ENCODE data around the gene ABCC6. TPM values are rescaled to one million over a fixed set of nuclear protein-coding genes. Genes with fewer than 3 reads are reported as not detected.
"Not testable (repeated sequence)": the region's sequence is repeated elsewhere in the genome, so short reads cannot be mapped to it uniquely, and the experiment has no call there.

Gene ABCC6
- polyA plus RNA-seq, 1 donor from 2014 or later = not detected

DNA sequence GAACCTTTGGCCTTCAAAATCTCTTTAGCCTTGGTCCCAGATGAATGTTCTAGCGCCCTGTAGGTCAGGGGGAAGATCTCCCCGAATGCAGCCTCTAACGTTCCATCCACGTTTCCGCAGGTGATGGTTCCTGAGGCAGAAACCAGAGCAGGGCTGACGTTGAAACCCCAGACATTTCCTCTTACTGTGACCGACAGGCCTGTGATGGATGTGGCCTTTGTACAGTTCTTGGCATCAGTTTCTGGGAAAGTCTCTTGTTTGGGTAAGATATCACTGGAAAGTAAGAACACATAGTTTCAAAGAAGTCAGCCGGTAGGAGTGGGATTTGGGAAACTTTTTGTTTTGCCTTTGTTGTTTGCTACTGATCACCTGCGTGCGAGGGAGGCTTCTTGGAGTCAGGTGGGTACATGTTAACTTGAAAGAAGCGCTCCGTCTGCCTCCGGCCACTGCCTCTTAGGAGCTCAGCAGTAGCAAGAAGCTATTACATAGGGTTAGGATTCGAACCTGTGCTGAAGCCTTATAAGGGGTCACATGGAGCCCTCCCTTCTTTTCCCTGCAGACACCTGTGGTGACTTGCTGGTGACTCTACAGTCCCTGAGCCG, 39.8 kb upstream of the ABCC6 start:
- not testable (repeated sequence) for H3K27me3 ChIP-seq (ENCODE audit: insufficient read depth, low read depth, low read length); H3K9me3 ChIP-seq (ENCODE audit: low read length); H3F3A ChIP-seq (ENCODE audit: insufficient read depth, low read length, poor library complexity, severe bottlenecking); H2AFZ ChIP-seq (ENCODE audit: low read depth, low read length); H4K20me1 ChIP-seq (ENCODE audit: insufficient read depth); H3K9ac ChIP-seq (ENCODE audit: low read length); H3K4me3 ChIP-seq (ENCODE audit: low read length); H3K36me3 ChIP-seq (ENCODE audit: insufficient read depth, low read length); H3K9me2 ChIP-seq (ENCODE audit: insufficient read depth, low read length); H3K79me2 ChIP-seq (replicated peaks; ENCODE audit: insufficient read depth, low read length); H3K27ac ChIP-seq (ENCODE audit: low read length); H3K4me2 ChIP-seq (ENCODE audit: low read length)

DNA sequence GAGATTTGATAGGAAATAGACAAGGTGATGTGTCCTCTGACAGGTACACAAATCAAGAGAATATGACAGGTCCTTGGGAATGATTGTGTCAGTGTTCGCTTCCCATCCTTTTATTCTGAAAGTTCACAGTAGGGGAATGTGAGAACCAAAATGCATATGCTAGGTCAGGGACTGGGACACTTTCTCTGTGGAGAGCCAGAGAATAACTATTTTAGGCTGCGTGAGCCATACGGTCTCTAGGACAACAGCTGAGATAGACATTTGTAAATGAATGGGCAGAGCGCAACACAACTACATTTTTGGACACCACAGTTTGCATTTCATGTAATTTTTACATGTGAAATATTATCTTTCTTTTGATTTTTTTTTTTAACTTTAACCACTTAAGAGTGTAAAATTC, 36.7 kb upstream of the ABCC6 start:
- H3K36me3 ChIP-seq (ENCODE audit: insufficient read depth, low read length); H3K27ac ChIP-seq (ENCODE audit: low read length); H3F3A ChIP-seq (ENCODE audit: insufficient read depth, low read length, poor library complexity, severe bottlenecking); H4K20me1 ChIP-seq (ENCODE audit: insufficient read depth); H3K4me2 ChIP-seq (ENCODE audit: low read length); H2AFZ ChIP-seq (ENCODE audit: low read depth, low read length); H3K79me2 ChIP-seq (replicated peaks; ENCODE audit: insufficient read depth, low read length); H3K9ac ChIP-seq (ENCODE audit: low read length); H3K27me3 ChIP-seq (ENCODE audit: insufficient read depth, low read depth, low read length); H3K9me3 ChIP-seq (ENCODE audit: low read length); H3K9me2 ChIP-seq (ENCODE audit: insufficient read depth, low read length); H3K4me3 ChIP-seq (ENCODE audit: low read length): not testable (repeated sequence)

DNA sequence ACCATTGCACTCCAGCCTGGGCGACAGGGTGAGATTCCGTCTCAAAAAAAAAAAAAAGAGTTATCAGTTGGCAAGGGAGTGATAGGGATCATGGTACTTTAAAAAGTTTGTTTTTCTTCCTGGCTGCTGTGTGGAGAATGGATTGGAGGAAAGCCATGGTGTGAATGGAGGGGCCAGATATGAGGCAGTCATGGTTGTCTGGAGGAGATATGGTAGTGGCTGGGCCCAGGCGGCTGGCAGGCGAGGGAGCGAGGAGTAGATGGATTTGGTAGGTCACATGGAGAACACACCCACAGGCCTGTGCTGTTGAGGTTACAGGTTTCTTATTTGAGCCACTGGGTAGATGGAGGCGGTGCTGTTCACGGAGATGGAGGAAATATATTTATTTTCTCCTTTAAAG, 35.5 kb upstream of the ABCC6 start:
- not testable (repeated sequence) for H3K9ac ChIP-seq (ENCODE audit: low read length); H3K36me3 ChIP-seq (ENCODE audit: insufficient read depth, low read length); H3K79me2 ChIP-seq (replicated peaks; ENCODE audit: insufficient read depth, low read length); H3K4me2 ChIP-seq (ENCODE audit: low read length); H3K9me2 ChIP-seq (ENCODE audit: insufficient read depth, low read length); H3K4me3 ChIP-seq (ENCODE audit: low read length); H3K27me3 ChIP-seq (ENCODE audit: insufficient read depth, low read depth, low read length); H4K20me1 ChIP-seq (ENCODE audit: insufficient read depth); H3K27ac ChIP-seq (ENCODE audit: low read length); H3F3A ChIP-seq (ENCODE audit: insufficient read depth, low read length, poor library complexity, severe bottlenecking); H2AFZ ChIP-seq (ENCODE audit: low read depth, low read length); H3K9me3 ChIP-seq (ENCODE audit: low read length)

DNA sequence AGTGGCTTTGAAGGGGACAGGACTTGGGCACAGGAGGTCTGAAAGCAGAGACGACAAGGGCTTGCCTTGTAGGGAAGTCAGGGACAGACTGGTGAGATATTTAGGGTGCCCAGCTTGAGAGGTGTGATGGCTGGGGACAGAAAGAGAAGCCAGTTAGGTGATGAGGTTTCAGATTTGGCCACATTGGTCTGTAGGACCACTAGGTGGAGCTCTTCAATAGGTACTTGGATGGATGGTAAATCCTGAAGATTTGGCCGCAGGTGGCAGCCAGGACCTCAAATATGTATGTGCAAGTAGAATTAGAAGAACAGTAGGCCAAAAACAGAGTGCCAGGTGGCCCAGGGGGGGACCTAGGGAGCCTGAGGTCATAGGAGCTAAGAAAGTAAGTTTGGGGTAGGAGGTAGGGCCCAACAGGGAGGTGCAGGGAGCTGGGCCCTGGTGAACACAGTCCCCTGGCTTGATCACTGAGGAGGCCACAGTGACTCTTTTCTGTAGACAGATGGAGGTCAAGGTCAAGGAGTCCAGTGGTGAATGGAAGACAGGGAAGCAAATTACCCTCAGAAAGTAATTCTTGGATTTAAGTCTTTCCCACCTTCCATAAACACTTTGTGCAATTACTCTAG, 34.1 kb upstream of the ABCC6 start:
- not testable (repeated sequence) for H3K4me3 ChIP-seq (ENCODE audit: low read length); H3F3A ChIP-seq (ENCODE audit: insufficient read depth, low read length, poor library complexity, severe bottlenecking); H3K27ac ChIP-seq (ENCODE audit: low read length); H3K9ac ChIP-seq (ENCODE audit: low read length); H3K36me3 ChIP-seq (ENCODE audit: insufficient read depth, low read length); H3K4me2 ChIP-seq (ENCODE audit: low read length); H3K79me2 ChIP-seq (replicated peaks; ENCODE audit: insufficient read depth, low read length); H4K20me1 ChIP-seq (ENCODE audit: insufficient read depth); H3K9me3 ChIP-seq (ENCODE audit: low read length); H2AFZ ChIP-seq (ENCODE audit: low read depth, low read length); H3K9me2 ChIP-seq (ENCODE audit: insufficient read depth, low read length); H3K27me3 ChIP-seq (ENCODE audit: insufficient read depth, low read depth, low read length)

DNA sequence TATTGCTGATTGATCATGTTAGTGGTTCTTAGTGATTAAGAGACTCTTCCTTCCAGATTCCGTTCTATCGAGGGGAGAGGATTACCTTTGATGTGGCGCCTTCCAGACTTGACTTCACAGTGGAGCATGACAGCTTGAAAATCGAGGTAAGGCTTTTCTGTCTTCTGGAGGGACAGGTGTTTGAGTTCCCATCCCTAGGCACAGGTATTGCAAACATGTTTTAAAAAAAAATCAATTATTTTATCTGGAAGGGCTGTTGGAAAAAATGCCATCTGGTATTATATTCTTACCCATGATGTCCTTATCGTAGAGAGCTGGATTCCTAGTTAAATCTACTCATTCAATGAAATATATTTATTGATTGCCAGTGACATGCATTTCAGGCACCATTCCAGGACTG, 29.1 kb upstream of the ABCC6 start:
- not testable (repeated sequence) for H3K4me3 ChIP-seq (ENCODE audit: low read length); H3K9ac ChIP-seq (ENCODE audit: low read length); H3K79me2 ChIP-seq (replicated peaks; ENCODE audit: insufficient read depth, low read length); H3K4me2 ChIP-seq (ENCODE audit: low read length); H3K9me2 ChIP-seq (ENCODE audit: insufficient read depth, low read length); H3K36me3 ChIP-seq (ENCODE audit: insufficient read depth, low read length); H3K27ac ChIP-seq (ENCODE audit: low read length); H3F3A ChIP-seq (ENCODE audit: insufficient read depth, low read length, poor library complexity, severe bottlenecking); H4K20me1 ChIP-seq (ENCODE audit: insufficient read depth); H2AFZ ChIP-seq (ENCODE audit: low read depth, low read length); H3K9me3 ChIP-seq (ENCODE audit: low read length); H3K27me3 ChIP-seq (ENCODE audit: insufficient read depth, low read depth, low read length)

DNA sequence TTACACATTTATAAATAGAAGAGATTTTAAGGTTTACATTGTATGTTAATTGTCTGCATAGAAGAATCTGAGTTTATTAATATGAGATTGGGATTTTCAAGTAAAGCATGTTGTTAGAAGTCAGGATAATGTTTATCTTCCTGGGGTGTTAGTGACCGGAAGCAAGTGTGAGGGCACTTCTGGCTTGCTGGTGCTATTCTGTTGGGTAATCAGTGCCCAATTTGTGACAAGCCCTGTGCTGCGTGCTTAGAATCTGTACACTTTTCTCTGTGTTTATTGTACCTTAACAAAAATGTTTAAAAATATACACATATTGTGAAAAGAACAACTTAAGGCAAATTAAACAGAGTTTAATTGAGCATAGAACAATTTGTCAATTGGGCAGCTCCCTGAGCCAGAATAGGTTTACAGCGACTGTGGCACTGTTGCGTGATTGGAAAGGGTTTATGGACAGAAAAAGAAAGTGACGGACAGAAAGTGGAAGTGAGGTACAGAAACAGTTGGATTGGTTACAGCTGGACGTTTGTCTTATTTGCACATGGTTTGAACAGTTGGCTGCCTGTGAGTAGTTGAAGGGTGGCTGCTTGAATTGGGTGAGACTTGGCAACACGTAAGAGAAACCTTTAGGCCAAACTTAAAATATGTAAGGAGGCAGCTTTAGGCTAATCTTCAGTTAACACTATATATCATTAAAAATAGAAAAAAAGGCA, 26.5 kb upstream of the ABCC6 start:
- not testable (repeated sequence) for H3K9me2 ChIP-seq (ENCODE audit: insufficient read depth, low read length); H3K4me2 ChIP-seq (ENCODE audit: low read length); H3K9ac ChIP-seq (ENCODE audit: low read length); H3F3A ChIP-seq (ENCODE audit: insufficient read depth, low read length, poor library complexity, severe bottlenecking); H3K79me2 ChIP-seq (replicated peaks; ENCODE audit: insufficient read depth, low read length); H3K27me3 ChIP-seq (ENCODE audit: insufficient read depth, low read depth, low read length); H4K20me1 ChIP-seq (ENCODE audit: insufficient read depth); H3K36me3 ChIP-seq (ENCODE audit: insufficient read depth, low read length); H3K27ac ChIP-seq (ENCODE audit: low read length); H3K9me3 ChIP-seq (ENCODE audit: low read length); H3K4me3 ChIP-seq (ENCODE audit: low read length); H2AFZ ChIP-seq (ENCODE audit: low read depth, low read length)

DNA sequence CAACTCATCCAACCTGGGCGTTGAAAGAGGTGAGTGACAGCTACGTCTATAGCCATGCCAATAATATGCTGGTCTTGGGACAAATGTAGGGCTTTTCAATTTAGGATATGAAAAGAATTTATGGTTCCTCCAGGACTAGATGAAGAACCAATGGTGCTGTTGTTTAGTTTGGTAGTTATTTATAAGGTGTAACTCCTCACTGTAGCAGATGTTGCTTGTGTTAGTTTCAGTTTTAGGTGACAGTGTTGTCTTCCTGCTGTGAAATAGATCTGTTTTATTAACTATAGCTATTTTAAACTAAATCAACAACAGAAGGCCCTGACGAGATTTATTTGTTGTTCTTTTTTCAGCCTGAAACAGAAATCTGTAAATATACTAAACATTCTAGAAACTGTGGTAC, 24.1 kb upstream of the ABCC6 start:
- H3K36me3 ChIP-seq (ENCODE audit: insufficient read depth, low read length); H4K20me1 ChIP-seq (ENCODE audit: insufficient read depth); H3K4me3 ChIP-seq (ENCODE audit: low read length); H3K9me3 ChIP-seq (ENCODE audit: low read length); H3F3A ChIP-seq (ENCODE audit: insufficient read depth, low read length, poor library complexity, severe bottlenecking); H2AFZ ChIP-seq (ENCODE audit: low read depth, low read length); H3K9ac ChIP-seq (ENCODE audit: low read length); H3K4me2 ChIP-seq (ENCODE audit: low read length); H3K27ac ChIP-seq (ENCODE audit: low read length); H3K9me2 ChIP-seq (ENCODE audit: insufficient read depth, low read length); H3K79me2 ChIP-seq (replicated peaks; ENCODE audit: insufficient read depth, low read length); H3K27me3 ChIP-seq (ENCODE audit: insufficient read depth, low read depth, low read length): not testable (repeated sequence)

Measured in neural cell (in vitro differentiated cells).